NCI-H146 treated with DMSO at 0.1 percent for 48 hours (cell line): ENCODE results near the gene GPR161.
"Not testable (repeated sequence)": the region's sequence is repeated elsewhere in the genome, so short reads cannot be mapped to it uniquely, and the experiment has no call there.

Experiments used
- DNase-seq: peaks from one replicate; lab custom pipeline; 2025; ENCODE audit not compliant: unreplicated experiment; lab: John Stamatoyannopoulos, UW

The GPR161 gene

DNA sequence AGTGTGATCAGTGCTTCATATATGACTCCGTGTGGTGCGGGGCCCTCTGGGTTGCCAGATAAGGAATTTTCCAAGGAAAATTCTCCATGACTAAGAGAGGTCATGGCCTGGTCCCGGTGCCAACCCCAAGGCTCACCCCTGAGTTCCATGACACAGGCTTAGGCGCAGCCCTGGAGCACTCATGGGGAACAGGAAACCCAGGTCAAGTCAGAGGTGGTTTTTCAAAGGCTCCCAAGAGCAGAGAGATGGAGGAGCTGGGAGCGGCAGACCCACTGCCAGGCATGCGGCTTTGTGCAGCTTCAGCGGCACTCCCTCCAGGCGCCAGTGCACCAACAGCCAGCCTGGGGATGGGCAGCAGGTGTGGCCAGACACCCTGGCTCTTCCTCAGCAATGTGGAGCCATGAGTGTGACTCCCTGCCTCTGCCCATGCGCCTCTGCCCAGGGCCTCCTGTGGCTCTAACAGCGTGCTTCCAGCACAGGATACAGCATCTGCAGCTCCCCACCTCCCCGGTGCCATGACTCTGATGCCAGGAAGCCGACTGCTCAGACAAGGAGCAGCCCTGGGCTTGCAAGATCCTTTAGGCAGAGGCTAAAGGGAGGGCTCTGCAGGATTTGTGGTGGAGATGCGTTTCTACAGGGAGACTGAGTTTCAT, 47.3 kb downstream of the GPR161 start:
- DNase-seq: no peak

DNA sequence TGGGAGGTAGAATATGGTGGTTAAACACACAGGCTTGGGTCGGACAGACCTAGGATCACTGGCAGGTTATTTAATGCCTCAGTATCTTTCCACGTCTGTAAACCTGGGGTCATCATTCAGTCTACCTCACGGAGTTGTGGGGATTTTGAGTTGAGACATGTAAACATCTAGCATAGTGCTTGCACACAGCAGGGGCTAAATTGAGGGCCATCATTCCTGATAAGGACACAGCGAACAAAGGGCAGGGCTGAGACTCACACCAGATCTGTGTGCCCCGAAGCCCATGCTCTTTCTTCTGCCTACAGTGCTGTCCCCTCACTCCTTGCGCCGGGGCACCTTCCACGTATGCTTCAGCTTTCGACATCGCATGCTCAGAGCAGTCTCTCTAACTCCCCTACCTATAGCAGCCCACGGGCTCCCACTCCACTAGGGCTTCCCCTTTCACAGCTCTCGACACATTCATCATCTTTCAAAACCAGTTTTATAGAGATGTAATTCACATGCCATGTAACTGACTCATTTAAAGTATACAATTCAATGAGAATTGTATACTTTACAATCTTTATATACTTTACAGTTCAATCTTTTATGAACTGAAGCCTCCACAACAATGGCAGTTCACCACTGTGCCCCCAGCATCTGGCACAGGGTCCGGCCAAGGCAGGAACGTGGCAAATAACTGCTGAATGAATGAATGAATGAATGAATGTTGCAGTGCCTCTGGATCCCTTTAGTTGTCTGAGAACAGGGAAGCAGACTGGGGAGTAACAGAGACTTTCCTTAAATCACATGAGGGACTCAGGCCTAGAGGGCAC, 48.0 kb downstream of the GPR161 start:
- peak; percentile 29 for DNase-seq

DNA sequence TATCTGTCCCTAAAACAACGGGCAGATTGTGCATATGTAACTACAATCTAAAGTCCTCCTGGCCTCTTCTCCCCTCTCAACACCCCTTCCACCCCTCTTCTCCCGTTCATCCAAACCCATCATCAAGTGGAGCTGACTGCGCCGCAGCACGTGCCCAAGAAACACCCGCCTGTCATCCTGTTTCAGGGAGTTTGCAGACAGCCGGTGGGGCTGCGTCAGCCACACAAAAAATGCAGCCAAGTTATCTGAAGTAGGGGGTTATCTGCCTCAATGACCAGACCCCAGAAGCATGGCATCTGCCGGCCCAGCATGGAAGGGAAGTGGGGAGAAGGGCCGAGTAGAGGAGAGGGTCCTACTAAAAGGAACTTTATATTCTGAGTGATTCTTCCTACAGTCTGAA, 49.0 kb downstream of the GPR161 start:
- DNase-seq: no peak

DNA sequence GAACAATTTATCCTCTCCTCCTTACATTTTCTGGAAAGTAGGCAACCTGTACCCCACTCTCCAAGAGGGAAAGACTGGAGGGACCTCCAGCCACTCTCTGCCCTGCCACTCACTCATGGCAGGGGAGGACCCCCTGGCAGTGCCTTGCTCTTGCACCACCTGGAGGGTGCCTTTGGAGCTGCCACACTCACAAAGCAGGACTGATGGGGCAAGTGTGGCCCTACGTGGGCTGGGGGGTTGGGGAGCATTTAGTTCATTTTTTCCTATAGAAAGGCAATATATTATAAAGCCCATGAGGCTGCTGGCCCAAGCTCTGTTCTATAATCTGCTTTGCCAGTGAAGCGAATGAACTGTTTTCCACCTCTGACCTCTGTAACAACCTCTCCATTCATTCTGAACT, 50.3 kb downstream of the GPR161 start:
- DNase-seq: no peak

DNA sequence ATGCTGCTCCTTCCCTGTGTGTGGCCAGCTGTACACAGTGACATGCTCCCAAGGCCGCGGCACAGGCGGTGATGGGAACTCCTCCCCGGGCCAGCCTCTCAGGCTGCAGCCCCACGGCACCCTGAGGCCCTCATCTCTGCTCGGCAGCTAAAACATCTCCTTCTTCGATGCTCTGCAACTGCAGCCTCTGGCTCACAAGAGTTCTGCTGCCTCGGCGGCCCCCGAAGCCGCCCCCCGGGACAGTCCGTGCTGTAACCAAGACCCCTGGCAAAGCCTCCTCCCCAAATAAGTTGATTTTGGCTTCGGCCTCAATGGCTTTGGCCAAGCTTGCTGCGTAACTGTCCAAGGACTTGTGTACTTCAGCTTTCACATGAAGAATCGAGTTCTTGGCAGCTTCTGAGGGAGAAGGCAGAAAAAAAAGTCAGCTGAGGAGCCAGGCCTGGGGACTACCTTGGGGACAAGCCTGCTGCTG, 51.3 kb downstream of the GPR161 start:
- no peak for DNase-seq

DNA sequence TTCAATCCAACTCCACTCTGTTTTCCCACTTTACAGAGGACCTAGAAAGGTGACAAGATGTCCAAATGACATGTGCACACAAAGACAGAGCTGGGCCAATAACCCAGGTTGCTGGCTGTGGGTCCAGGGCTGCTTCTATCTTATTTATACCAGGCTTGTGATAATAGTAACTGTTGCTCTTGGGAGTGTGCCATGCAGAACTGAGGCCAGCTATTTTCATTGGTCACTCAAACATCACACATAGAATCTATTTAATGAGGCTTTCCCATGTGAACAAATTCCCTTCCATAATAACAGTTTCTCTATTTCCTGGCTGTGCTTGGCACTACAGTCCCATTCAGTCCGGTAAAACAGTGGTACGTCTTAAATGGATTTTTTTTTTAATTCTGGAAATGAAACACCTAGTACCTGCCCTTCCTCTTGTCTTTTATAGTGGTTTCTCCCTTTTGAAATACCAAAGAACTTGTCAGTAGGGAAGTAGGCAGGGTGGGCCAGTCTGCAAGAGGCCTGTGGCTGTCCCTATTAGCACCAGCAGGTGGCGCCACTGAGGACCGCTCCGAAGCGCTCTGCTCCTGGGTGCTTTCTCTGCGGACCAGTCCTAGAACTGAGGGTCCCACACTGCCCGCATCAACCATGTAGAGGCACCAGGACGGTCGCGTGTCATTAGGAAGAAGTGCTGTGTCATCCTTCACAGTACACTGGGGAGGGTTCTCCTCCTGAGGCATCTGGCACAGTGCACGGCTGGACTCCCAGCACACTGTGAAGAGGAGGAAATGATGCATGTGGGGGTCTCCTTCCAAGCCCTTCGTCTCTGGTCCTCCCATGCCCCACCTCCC, 52.1 kb downstream of the GPR161 start:
- no peak for DNase-seq

DNA sequence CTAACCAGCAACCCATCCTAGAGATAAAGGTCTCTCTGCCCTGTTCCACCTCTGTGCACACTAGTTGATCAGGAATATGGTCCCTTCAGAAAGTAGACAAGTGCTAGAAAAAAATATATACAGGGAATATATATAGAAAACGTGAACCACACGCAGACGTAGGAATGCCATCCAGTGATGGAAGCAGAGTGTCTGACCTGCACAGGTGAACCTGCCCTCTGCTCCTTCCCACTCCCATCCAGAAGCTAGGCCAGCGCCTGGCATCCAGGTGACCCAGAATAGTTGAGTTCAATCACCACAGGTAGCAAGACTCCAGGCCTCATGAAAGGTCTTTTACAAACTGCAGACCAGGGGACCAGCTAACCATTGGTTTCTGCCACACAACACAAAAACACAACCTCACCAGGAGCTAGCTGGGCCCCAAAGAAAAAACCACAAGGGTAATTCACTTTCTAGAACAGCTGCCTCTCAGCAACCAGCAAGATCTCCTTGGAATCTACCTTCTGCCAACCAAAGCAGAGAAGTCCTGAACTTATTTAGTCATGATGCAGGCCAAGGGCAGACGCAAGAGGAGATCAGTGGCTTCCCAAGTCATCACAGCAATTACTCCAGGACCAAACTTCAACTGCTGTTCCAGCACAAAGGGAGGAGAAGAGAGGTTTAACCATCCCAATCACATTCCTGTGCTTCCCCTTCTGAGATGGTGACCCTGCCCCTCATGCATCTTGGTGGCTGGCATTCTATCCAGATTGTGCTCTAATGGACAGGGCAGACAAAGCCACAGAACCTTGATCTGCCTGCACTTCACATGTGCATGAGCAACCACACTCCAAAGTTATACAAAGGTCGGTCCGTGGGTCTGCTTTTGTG, 53.0 kb downstream of the GPR161 start:
- DNase-seq: no peak

DNA sequence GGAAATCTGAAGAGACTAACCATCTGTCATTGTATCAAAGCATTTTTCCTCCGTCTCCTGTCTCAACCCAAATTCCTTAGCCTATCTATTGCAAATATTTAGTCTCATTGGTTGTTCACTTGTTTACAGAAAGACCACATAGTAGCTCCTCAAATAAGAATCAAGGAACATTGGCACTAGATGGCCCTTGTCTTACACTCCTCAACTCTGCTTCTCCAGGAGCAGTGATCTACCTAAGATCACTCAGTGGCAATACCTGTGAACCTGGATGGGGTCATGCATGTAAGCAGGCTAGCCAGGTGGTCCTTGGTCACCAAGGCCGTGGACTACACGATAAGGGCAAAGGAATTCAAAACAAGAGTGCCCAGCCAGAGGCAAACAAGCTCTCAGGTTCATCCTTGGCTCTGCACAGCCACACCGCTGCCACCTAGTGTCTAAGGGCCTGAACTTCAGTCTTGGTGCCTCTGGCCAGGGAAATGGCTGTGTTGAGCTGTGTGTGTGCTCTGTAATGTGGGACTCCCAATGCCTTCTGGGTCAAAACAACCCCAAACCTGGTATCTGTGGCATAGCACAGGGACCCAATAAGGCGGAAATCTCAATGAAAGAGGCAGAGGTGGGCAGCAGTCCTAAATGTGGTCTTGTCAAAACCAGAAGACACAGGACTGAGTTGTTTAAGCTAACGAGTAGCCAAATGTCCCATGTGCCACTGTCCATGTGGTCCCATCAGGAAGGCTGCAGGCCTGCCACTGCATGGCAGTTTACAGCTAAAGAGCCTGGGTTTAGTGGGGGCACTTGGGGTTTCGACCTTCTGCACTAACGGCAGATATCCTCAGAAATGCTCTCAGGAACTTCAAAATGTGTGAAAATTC, 54.5 kb downstream of the GPR161 start:
- DNase-seq: peak; percentile 40

DNA sequence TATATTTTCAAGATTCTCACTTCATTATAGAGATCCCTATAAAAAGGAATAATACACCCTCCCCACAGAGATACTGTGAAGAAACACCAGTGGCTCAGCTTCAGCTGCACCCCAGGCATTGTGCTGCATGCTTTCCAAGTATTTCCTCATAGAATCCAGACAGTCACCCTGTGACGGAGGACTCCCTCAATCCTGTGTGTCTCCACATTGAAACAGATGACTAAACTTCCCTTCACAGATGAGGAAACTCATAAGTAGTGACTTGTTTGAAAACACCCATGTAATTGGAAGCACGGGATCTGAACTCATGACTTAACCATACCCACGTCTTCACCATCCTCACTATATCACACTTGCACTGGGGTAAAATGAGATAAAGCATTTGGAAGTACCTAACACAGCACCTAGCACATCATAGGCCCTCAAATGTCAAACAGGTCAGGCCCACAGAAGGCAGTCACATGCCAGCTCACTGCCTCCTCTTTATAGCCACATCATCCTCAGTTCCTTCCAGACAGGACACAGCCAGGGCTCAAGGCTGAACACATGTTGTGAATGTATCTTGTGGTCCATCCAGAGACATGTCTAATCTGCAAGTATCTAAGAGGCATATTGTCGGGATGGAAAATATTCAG, 55.2 kb downstream of the GPR161 start:
- DNase-seq: no peak

DNA sequence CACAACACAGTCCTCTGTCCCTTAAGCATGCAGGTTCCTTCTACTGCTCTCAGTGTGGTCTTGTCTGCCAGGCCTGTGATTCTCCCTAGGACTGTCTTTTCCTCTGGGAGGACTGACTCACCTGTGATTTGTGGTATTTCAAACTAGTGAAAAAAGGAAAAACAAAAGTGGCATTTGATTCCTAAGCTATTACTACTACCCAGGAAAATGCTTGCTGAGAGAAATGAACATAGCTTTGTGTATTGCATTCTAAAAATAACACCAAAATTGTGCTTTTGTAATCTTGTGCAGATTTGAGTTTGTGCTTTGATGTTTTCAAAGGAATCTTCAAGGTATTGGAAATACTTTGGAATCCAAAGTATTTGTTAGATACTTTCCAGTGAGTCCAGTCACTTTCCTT, 57.0 kb downstream of the GPR161 start:
- DNase-seq: no peak

DNA sequence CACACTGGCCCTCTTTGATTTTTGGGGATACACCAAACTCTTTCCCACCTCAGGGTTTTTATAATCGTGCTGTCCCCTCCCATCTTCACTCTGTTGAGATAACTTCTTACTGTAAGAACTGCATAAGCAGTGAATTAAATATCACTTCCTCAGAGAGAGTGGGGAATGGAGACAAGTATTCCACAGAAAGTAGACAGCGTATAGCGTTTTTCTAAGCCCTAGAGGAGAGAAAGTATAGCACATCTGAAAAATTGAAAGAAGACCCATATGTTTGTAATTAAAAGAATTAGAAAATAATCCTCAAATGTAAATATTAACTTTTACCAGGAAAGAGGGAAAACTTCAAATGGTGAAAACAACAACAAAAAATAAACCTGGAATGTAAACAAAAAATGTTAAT, 67.3 kb downstream of the GPR161 start:
- no peak for DNase-seq

DNA sequence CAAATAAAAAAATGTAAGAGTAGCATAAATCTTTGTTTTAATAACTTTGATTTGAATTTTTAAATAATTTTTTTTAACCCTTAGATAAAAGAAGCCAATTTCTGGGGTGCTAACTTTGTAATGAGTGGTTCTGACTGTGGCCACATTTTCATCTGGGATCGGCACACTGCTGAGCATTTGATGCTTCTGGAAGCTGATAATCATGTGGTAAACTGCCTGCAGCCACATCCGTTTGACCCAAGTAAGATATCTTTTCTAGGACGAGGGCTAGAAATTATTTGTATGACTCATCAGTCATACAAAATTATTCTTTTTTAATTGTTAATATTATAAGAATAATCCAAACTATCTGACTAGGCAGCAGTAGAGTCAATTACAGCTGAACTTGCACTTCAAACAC, 71.2 kb downstream of the GPR161 start:
- DNase-seq: no peak

DNA sequence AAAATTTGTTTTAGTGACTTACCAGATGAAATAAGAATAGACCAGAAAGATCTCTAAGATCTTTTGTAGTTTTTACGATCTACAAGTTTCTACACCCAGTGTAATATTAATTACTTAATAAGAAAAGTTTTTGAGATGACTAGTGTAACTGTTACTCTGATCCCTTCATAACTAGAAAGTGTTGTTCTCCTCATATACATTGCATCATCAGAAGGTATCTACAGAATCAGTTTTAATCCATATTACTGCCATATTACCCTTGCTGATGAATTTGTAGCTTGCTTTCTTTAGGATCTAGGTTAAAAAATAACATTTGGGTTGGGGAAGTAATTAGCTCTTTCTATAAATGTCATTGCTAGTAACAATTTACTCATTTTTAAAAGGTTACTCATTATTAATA, 72.5 kb downstream of the GPR161 start:
- DNase-seq: no peak

DNA sequence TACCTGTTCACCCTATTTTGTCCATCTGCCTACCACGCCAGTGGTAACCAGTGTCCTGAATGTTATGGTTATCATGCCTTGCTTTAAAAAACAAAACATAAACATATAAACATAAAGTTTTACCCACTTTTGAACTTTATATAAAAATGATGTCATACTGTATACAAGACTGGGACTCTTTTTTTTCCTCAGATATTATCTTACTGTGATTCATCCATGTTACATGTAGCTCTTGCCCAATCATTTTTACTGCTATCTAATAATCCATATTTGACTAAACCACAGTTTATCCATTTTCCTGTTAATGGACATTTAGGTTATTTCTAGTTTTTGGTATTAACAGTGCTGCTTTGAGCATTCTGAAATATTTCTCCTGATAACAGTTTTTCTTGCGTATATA, 78.8 kb downstream of the GPR161 start:
- DNase-seq: no peak

DNA sequence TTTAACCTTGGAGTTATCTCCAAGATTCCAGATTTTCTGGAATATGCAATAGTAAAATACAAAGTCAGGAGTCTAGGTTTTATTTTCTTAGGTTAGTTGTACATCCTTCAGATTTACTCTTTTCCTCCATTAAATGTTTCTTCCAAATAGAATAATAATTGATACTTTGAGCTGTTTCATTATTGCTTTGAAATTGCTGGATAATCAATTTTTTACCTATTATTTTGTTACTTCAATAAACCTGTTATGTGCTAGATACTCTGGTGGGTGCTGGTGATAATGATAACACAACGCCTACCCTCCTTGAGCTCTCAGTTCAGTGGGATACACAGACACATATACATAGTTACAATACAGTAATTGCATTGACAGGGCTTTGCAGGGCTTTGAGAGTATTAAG, 79.4 kb downstream of the GPR161 start:
- no peak for DNase-seq

DNA sequence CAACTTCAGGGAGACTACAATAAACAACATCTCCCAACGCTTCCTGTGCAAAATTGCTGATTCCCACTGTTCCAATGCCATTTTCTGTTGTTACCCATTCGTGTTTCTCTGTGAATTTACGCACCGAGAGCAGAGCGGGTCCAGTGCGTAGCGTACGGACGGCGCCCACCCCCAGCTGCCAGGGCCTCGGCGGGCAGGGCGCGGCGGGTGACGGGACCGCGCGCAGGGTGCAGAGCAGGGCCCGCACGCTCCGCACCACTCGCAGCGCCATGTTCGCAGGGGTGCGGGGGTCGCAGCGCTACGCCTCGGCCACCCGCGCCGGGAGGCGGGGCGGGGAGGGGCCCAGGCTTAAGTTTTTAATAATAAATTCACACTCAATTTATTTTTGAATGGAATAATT, 80.6 kb downstream of the GPR161 start:
- not testable (repeated sequence) for DNase-seq

DNA sequence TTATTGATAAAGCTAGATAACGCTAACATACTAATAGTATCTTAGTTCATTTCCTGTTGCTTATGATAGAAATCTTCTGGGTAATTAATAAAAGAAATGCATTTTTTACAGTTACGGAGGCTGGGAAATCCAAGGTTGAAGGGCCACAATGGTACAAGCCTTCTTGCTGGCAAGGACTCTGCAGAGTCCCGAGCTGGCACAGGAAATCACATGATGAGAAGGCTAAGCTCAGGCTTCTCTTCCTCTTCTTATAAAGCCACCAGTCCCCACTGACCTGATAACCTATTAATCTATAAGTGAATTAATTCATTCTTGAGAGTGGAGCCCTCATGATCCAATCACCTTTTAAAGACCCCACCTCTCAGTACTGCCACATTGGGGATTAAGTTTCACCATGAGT, 82.6 kb downstream of the GPR161 start:
- DNase-seq: no peak

DNA sequence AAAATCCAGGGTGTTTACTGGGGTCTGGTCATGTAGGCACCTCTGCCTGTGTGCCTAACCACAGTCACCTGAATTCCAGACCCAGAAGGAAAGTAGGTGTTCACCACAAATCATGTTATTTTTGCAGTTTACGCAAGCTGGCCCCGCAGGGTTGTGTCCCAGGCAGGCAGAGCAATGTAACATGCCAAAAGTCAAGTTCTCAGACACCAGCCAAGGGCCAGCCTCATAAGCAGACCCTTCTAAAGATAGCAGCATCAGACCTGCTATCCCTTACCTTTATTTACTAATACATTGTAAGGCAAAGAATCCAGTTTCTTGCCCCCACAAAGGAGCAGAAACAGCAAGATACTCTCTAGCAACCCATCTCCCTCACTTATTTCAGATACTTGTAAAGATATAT, 83.0 kb downstream of the GPR161 start:
- no peak for DNase-seq

DNA sequence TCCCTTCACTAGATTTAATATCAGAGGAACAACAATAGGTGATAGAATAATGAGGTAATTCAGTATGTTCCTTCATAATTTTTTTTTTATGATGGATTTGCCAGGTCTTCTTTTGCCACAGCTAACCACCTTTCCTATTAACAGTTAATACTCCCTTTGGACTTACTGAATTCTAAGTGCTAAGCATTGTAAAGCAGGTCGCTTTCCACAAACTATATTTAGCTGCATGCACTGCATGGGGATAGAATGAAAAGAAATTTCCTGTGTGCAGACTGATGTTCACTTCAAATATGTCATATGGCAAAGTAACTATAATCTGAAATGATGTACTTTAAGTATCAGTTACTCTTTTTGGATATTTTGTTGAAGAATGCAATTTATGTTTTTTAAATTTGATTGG, 85.8 kb downstream of the GPR161 start:
- no peak for DNase-seq
